Measurements from ENCODE around the gene RPIA. TPM values are rescaled to one million over a fixed set of nuclear protein-coding genes. Genes with fewer than 3 reads are reported as not detected.

RPIA gene
- total RNA-seq, 4 donors from 2014 or later: 4.2 to 10.0 (median 7.6) TPM

DNA sequence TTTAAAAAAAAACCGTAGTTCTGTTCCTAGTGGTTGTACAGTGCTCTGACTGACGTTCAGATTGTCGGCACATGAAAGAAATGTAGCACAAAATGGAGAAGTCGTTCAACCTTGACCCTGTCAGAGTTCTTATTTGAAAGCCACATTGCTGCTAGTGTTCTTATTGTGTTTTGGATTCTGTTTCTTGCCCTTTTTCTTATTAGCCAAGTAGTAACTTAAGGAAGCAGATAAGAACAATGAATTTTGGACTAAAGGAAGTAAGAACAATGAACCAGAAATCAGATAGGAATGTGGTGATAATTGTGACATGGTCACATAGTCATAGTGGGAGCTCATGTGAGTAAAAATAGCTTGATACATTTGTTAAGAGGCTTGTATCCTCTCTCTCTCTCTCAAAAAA lies 45.9 kb downstream of the RPIA start:
- Histone ChIP-seq H3K4me1 (peaks cover 5 to 15% of the 10 kb centered on the region in 2 donors), H3K36me3 (peaks cover 4 to 10% of the 10 kb centered on the region in 2 donors), H3K27me3 (no peaks in the 10 kb centered on the region), H3K4me3 (replicated peaks in 1 of 3) (no peak overlapping the region), H3K9me3 (no peaks in the 10 kb centered on the region), H3K27ac (no peak overlapping the region)
- DNase-seq: no peak
- TF ChIP-seq POLR2A (IDR thresholded peaks at IDR 0.05): no peak
- TF ChIP-seq, protein P1, sequence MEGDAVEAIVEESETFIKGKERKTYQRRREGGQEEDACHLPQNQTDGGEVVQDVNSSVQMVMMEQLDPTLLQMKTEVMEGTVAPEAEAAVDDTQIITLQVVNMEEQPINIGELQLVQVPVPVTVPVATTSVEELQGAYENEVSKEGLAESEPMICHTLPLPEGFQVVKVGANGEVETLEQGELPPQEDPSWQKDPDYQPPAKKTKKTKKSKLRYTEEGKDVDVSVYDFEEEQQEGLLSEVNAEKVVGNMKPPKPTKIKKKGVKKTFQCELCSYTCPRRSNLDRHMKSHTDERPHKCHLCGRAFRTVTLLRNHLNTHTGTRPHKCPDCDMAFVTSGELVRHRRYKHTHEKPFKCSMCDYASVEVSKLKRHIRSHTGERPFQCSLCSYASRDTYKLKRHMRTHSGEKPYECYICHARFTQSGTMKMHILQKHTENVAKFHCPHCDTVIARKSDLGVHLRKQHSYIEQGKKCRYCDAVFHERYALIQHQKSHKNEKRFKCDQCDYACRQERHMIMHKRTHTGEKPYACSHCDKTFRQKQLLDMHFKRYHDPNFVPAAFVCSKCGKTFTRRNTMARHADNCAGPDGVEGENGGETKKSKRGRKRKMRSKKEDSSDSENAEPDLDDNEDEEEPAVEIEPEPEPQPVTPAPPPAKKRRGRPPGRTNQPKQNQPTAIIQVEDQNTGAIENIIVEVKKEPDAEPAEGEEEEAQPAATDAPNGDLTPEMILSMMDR (IDR thresholded peaks at IDR 0.05): no peak
- WGBS, 2 donors: 70 to 75% methylated on average over 4 of the region's 4 CpGs
- intact Hi-C loops (cut with DNase I): no loop called here

DNA sequence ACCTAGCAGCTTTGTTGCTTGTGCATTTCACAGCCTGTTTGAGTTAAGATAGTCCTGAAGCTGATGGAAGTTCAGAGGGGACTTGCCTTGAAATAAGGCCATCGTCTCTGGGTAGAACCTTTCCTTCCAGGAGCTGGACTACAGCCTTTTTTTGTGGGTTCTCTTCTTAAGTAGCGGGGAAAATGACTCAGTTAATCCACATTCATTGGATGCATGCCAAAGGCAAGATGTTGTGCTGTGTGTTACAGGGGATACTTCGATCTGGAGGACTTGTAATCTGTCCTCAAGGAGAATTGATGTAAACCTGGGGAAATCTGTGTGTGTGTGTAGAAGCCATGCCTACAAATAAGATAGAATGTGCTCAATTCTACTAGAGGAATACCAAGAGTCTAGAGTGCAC lies 46.8 kb downstream of the RPIA start:
- H3K9me3 ChIP-seq: no peaks in the 10 kb centered on the region
- 72 to 74% methylated on average over 3 of the region's 3 CpGs for WGBS, 2 donors
- peaks cover 5 to 15% of the 10 kb centered on the region in 2 donors for H3K4me1 ChIP-seq
- H3K27me3 ChIP-seq: no peaks in the 10 kb centered on the region
- H3K4me3 ChIP-seq (replicated peaks in 1 of 3): no peak overlapping the region
- no peak for DNase-seq
- peaks cover 4 to 10% of the 10 kb centered on the region in 2 donors for H3K36me3 ChIP-seq
- no peak overlapping the region for H3K27ac ChIP-seq
- TF ChIP-seq, protein P1 (IDR thresholded peaks at IDR 0.05): no peak
- no peak for TF ChIP-seq POLR2A (IDR thresholded peaks at IDR 0.05)
- intact Hi-C loops (cut with DNase I): no loop called here

DNA sequence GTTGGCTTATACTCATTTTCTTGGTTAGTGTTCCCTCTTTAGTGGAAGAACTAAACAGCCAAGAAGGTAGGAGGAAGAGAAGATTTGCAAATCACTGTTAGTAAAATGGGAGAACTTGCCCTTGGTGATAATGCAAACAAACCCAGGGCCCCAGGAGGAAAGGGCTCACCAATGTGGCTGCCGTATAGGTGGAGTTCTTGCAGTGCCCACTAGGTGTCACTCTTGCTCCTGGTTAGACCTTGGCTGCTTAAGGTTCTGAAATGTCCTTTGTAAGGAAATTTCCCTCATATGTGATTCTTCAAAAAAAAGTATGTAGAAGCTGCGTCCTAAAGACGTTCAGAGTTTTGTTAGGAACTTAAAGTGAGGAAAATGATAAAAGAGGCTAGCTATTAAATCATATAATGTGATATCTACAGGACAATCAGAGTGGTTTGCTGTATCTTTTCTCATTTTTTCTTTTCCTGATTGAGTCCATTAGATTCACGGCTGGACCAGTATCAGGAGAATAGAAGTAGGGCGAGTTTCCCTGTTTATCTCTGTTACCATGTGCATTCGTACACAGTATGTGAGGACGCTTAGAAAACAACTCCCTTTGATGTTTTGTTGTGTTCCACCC lies 48.6 kb downstream of the RPIA start:
- peaks cover 8 to 16% of the 10 kb centered on the region in 2 donors for H3K36me3 ChIP-seq
- TF ChIP-seq, protein P1 (IDR thresholded peaks at IDR 0.05): peak; percentile 71 to 91 (median 81)
- TF ChIP-seq POLR2A (IDR thresholded peaks at IDR 0.05): no peak
- H3K27me3 ChIP-seq: no peaks in the 10 kb centered on the region
- H3K4me3 ChIP-seq (replicated peaks in 1 of 3): no peak overlapping the region
- intact Hi-C loops (cut with DNase I): no loop called here
- peak; percentile 70 for DNase-seq
- H3K27ac ChIP-seq: no peak overlapping the region
- WGBS, 2 donors: 47 to 49% methylated on average over 7 of the region's 7 CpGs
- H3K9me3 ChIP-seq: no peaks in the 10 kb centered on the region
- peaks cover 5% of the 10 kb centered on the region in 2 donors for H3K4me1 ChIP-seq

DNA sequence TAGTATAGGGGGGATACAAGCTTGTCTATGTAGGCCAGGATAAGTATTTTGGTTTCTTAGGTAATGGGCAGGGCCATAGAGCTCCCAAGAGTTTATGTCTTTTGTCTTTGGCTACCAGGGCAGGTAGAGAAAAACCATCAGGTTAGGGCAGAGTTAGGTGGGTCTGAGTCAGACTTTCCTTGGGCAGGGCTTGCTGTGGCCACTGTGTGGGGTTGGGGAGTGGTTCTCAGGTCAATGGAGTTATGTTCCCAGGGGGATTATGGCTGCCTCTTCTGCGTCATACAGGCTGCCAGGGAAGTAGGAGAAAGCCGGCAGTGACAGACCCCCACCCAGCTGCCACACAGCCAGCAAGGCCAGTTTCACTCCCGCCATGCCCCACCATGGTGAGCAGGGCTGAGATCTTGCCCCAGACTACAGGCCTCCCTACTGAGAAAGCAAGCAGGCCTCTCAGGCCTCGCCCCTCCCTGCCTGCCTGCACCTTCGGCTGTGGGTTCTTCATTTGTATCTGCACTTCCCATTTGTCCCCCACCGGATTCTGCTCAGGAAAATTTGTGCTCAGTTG lies 55.5 kb downstream of the RPIA start:
- H3K27ac ChIP-seq: no peak overlapping the region
- WGBS, 2 donors: 95 to 97% methylated on average over 6 of the region's 6 CpGs
- H3K4me3 ChIP-seq (replicated peaks in 1 of 3): no peak overlapping the region
- DNase-seq: no peak
- H3K4me1 ChIP-seq: no peaks in the 10 kb centered on the region
- no peaks in the 10 kb centered on the region for H3K27me3 ChIP-seq
- intact Hi-C loops (cut with DNase I): no loop called here
- TF ChIP-seq, protein P1 (IDR thresholded peaks at IDR 0.05): no peak
- no peak for TF ChIP-seq POLR2A (IDR thresholded peaks at IDR 0.05)
- no peaks in the 10 kb centered on the region for H3K9me3 ChIP-seq
- peaks cover 17 to 19% of the 10 kb centered on the region in 2 donors for H3K36me3 ChIP-seq

DNA sequence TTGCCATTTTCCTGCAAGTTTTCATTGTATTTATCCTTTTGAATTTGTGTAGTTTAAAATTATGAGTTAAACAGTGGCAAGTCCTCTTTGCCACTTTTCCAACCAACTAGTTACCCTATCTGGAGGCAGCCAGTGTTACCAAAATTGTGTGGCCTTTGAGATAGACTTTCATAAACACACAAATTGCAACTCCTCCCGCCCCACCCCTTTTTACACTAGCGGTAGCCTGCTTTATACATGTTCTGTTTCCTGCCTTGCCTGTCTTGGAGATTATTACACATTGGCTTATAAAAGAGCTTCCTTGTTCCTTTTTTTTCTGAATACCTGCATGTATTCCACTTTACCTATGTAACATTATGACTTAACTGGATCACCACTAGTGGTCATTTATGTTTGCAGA lies 56.5 kb downstream of the RPIA start:
- intact Hi-C loops (cut with DNase I): no loop called here
- Histone ChIP-seq H3K4me1 (no peaks in the 10 kb centered on the region), H3K27ac (no peak overlapping the region), H3K27me3 (no peaks in the 10 kb centered on the region), H3K9me3 (no peaks in the 10 kb centered on the region), H3K36me3 (peaks cover 17 to 20% of the 10 kb centered on the region in 2 donors), H3K4me3 (replicated peaks in 1 of 3) (no peak overlapping the region)
- DNase-seq: no peak
- WGBS, 2 donors: 89 to 96% methylated on average over 2 of the region's 2 CpGs
- TF ChIP-seq, protein P1 (IDR thresholded peaks at IDR 0.05): no peak
- no peak for TF ChIP-seq POLR2A (IDR thresholded peaks at IDR 0.05)
